IMR-90 (cell line): Measurements from ENCODE around the gene IFNA13. TPM values are rescaled to one million over a fixed set of nuclear protein-coding genes. Genes with fewer than 3 reads are reported as not detected.

Experiments
- ATAC-seq: fragments of 200-7000 bp; cut with Tn5 transposase; 2 replicates; pipeline ENCODE4 v1.9.1; 2020; ENCODE audit warnings: low read depth, mild to moderate bottlenecking, moderate library complexity
- BruUV-seq: library from RNA; stranded (reverse); fragments of 400-500 nt; replicated peaks from 2 replicates; lab custom pipeline; 2021; lab: Mats Ljungman, UMichigan
- CTCF ChIA-PET: fragments of 300-600 bp; formaldehyde crosslinking; extraction: SDS; loops from one replicate; lab custom pipeline; 2021; ENCODE audit warnings: antibody characterized with exemption; lab: Yijun Ruan, JAX
- POLR2A ChIA-PET: fragments of 300-600 bp; sonication (Branson Sonifier 250); formaldehyde crosslinking; loops from one replicate; lab custom pipeline; 2022; ENCODE audit warnings: antibody characterized with exemption; ENCODE audit not compliant: unreplicated experiment; lab: Charles Lee
- DNase-seq: peaks from one replicate; pipeline ENCODE4 v3.0.0; 2013
- H2AFZ ChIP-seq: replicated peaks from 2 replicates; pipeline ENCODE3; 2013; ENCODE audit warnings: low read length, mild to moderate bottlenecking; ENCODE audit not compliant: poor library complexity
- H2AK5ac ChIP-seq: 2 replicates; pipeline ENCODE4 v1.6.1; 2013; ENCODE audit warnings: low read depth, low read length, inconsistent platforms
- H2AK9ac ChIP-seq: replicated peaks from 2 replicates; pipeline ENCODE3; 2013; ENCODE audit warnings: mild to moderate bottlenecking, low read depth, low read length, moderate library complexity; ENCODE audit not compliant: poor library complexity
- H2BK120ac ChIP-seq: 2 replicates; pipeline ENCODE4 v1.6.1; 2013; ENCODE audit warnings: low read depth, low read length, inconsistent platforms
- H2BK15ac ChIP-seq: 3 replicates; pipeline ENCODE4 v1.6.1; 2013; ENCODE audit warnings: low read depth, low read length, inconsistent platforms
- H2BK20ac ChIP-seq: 2 replicates; pipeline ENCODE4 v1.6.1; 2013; ENCODE audit warnings: low read depth, mild to moderate bottlenecking, inconsistent platforms, low read length, moderate library complexity
- H2BK5ac ChIP-seq: 2 replicates; pipeline ENCODE4 v1.6.1; 2013; ENCODE audit warnings: mild to moderate bottlenecking, low read depth, low read length, inconsistent platforms; ENCODE audit not compliant: poor library complexity, severe bottlenecking
- H3K14ac ChIP-seq: replicated peaks from 2 replicates; pipeline ENCODE4 v1.6.1; 2013; ENCODE audit warnings: low read depth, low read length, inconsistent platforms
- H3K18ac ChIP-seq: 2 replicates; pipeline ENCODE4 v1.6.1; 2013; ENCODE audit warnings: low read depth, low read length, control low read depth
- H3K23ac ChIP-seq: 2 replicates; pipeline ENCODE4 v1.6.1; 2013; ENCODE audit warnings: low read depth, low read length, inconsistent platforms
- H3K27ac ChIP-seq: 2 replicates; pipeline ENCODE4 v1.5.1; 2013; ENCODE audit warnings: mild to moderate bottlenecking, control low read depth, low read length; ENCODE audit not compliant: insufficient read depth
- H3K27me3 ChIP-seq: 2 replicates; pipeline ENCODE4 v1.6.1; 2013; ENCODE audit warnings: low read length; ENCODE audit not compliant: control insufficient read depth, insufficient read depth
- H3K36me3 ChIP-seq: 2 replicates; pipeline ENCODE4 v1.6.1; 2013; ENCODE audit warnings: low read length, mixed read lengths; ENCODE audit not compliant: control insufficient read depth, insufficient read depth
- H3K4ac ChIP-seq: 2 replicates; pipeline ENCODE4 v1.6.1; 2013; ENCODE audit warnings: low read depth, low read length, inconsistent platforms
- H3K4me1 ChIP-seq: 2 replicates; pipeline ENCODE4 v1.6.1; 2013; ENCODE audit warnings: low read length, mixed read lengths; ENCODE audit not compliant: control insufficient read depth, insufficient read depth
- H3K4me2 ChIP-seq: 2 replicates; pipeline ENCODE4 v1.6.1; 2013; ENCODE audit warnings: low read depth, mild to moderate bottlenecking, control low read depth, low read length, moderate library complexity
- H3K4me3 ChIP-seq: 2 replicates; pipeline ENCODE4 v1.5.1; 2013; ENCODE audit warnings: low read depth, mild to moderate bottlenecking, control low read depth, low read length, moderate library complexity; ENCODE audit not compliant: insufficient read depth
- H3K56ac ChIP-seq: 2 replicates; pipeline ENCODE4 v1.6.1; 2013; ENCODE audit warnings: low read length, inconsistent platforms; ENCODE audit not compliant: insufficient read depth; ENCODE audit errors: extremely low read depth
- H3K79me1 ChIP-seq, 2 experiments: 2 replicates each; pipeline ENCODE4 v1.6.1; 2013; ENCODE audit warnings: low read length in 2 of 2, inconsistent platforms in 1 of 2, low read depth in 1 of 2
- H3K9ac ChIP-seq: 2 replicates; pipeline ENCODE4 v1.6.1; 2013; ENCODE audit warnings: low read depth, low read length, control low read depth
- H3K9me1 ChIP-seq: 2 replicates; pipeline ENCODE4 v1.6.1; 2013; ENCODE audit warnings: low read length, inconsistent platforms; ENCODE audit not compliant: insufficient read depth
- H3K9me3 ChIP-seq: 2 replicates; pipeline ENCODE4 v1.6.1; 2013; ENCODE audit warnings: low read length; ENCODE audit not compliant: control insufficient read depth, insufficient read depth
- H4K20me1 ChIP-seq: 2 replicates; pipeline ENCODE4 v1.6.1; 2013; ENCODE audit warnings: low read length, inconsistent platforms; ENCODE audit not compliant: insufficient read depth
- H4K5ac ChIP-seq: 2 replicates; pipeline ENCODE4 v1.6.1; 2013; ENCODE audit warnings: mild to moderate bottlenecking, low read depth, low read length, control low read depth
- H4K8ac ChIP-seq, 2 experiments: 2 replicates each; pipeline ENCODE4 v1.6.1; 2013; ENCODE audit warnings: low read depth in 2 of 2, low read length in 2 of 2, control low read depth in 1 of 2, inconsistent platforms in 1 of 2
- H4K91ac ChIP-seq: 2 replicates; pipeline ENCODE4 v1.6.1; 2013; ENCODE audit warnings: low read depth, low read length, inconsistent platforms; ENCODE audit not compliant: insufficient read depth
- BHLHE40 ChIP-seq: fragments of 150-350 bp; IDR thresholded peaks from 2 replicates; pipeline ENCODE4 v1.6.1; 2016; ENCODE audit warnings: mild to moderate bottlenecking, low read depth, low read length
- CEBPB ChIP-seq: IDR thresholded peaks from 2 replicates; pipeline ENCODE4 v1.6.1; 2012; ENCODE audit warnings: low read depth, low read length, improper control_type of control experiment
- CHD1 ChIP-seq: IDR thresholded peaks from 2 replicates; pipeline ENCODE4 v1.6.1; 2012; ENCODE audit warnings: low read depth, low read length, improper control_type of control experiment
- FOS ChIP-seq: fragments of 150-350 bp; IDR thresholded peaks from 2 replicates; pipeline ENCODE4 v1.6.1; 2016; ENCODE audit warnings: low read depth, low read length
- MAZ ChIP-seq: IDR thresholded peaks from 2 replicates; pipeline ENCODE4 v1.6.1; 2012; ENCODE audit warnings: low read depth, mild to moderate bottlenecking, low read length, improper control_type of control experiment, moderate library complexity, borderline replicate concordance
- MXI1 ChIP-seq: IDR thresholded peaks from 2 replicates; pipeline ENCODE4 v1.6.1; 2012; ENCODE audit warnings: low read depth, mild to moderate bottlenecking, low read length, moderate library complexity, borderline replicate concordance
- NFE2L2 ChIP-seq: fragments of 150-350 bp; IDR thresholded peaks from 2 replicates; pipeline ENCODE4 v1.6.1; 2016; ENCODE audit warnings: low read depth, mild to moderate bottlenecking, low read length
- POLR2A ChIP-seq: IDR thresholded peaks from 2 replicates; pipeline ENCODE4 v1.6.1; 2012; ENCODE audit warnings: mild to moderate bottlenecking, low read depth, low read length
- RCOR1 ChIP-seq: IDR thresholded peaks from 2 replicates; pipeline ENCODE4 v1.6.1; 2012; ENCODE audit warnings: mild to moderate bottlenecking, low read length, improper control_type of control experiment; ENCODE audit not compliant: insufficient replicate concordance
- RFX5 ChIP-seq: IDR thresholded peaks from 2 replicates; pipeline ENCODE4 v1.8.0; 2012; ENCODE audit warnings: low read depth, mild to moderate bottlenecking, low read length, moderate library complexity
- SMC3 ChIP-seq: fragments of 150-350 bp; IDR thresholded peaks from 2 replicates; pipeline ENCODE4 v1.6.1; 2016; ENCODE audit warnings: low read depth, mild to moderate bottlenecking, antibody characterized with exemption, low read length, moderate library complexity
- WGBS, 2 experiments: methylation state at CpG; one replicate each; pipeline versions ENCODE4 v1.1.5 to v1.1.7; 2013; ENCODE audit warnings: missing lambda C conversion rate in 2 of 2; ENCODE audit not compliant: insufficient read length in 1 of 2; ENCODE audit errors: extremely low coverage in 2 of 2; 5-methylcytosine and 5-hydroxymethylcytosine counted together
- dilution Hi-C: fragments of 300-500 bp; cut with HindIII; formaldehyde crosslinking; loops from one replicate; pipeline ENCODE4 v1.14.3; 2018; ENCODE audit warnings: low sequenced_read_pairs; ENCODE audit not compliant: unreplicated experiment
- in situ Hi-C: fragments of 300-500 bp; cut with MboI; formaldehyde crosslinking; loops from 3 replicates; pipeline ENCODE4 v1.14.3; 2019; ENCODE audit warnings: low sequenced_read_pairs, inconsistent platforms, mixed read lengths
- intact Hi-C: fragments of 100-400 bp; cut with micrococcal nuclease; formaldehyde crosslinking; loops from 2 replicates; pipeline ENCODE4 v1.10.0; 2022
- polyA plus RNA-seq, 3 experiments: library from polyadenylated mRNA; depleted of rRNA; stranded (reverse); fragments of >200 nt; gene quantifications; 2 replicates each; pipeline ENCODE4 v1.2.3, GENCODE V29; 2012; ENCODE audit warnings: low replicate concordance in 1 of 3
- total RNA-seq: library from RNA; depleted of rRNA; stranded (reverse); fragments of >200 nt; gene quantifications from 2 replicates; pipeline ENCODE4 v1.2.3, GENCODE V29; 2012
- TF ChIP-seq, protein P1 (sequence below): fragments of 150-350 bp; IDR thresholded peaks from 2 replicates; pipeline ENCODE4 v1.6.1; 2017; ENCODE audit warnings: mild to moderate bottlenecking, antibody characterized with exemption, low read length, low read depth
- TF ChIP-seq, protein P2 (sequence below): conservative IDR thresholded peaks from 2 replicates; pipeline ENCODE4 v1.5.1; 2012; ENCODE audit warnings: mild to moderate bottlenecking, low read depth, low read length, improper control_type of control experiment
- TF ChIP-seq, protein P3 (sequence below): fragments of 150-350 bp; IDR thresholded peaks from 2 replicates; pipeline ENCODE4 v1.6.1; 2016; ENCODE audit warnings: low read depth, mild to moderate bottlenecking, low read length, moderate library complexity, borderline replicate concordance

IFNA13 gene
- total and polyA plus RNA-seq, 2 of the 4 experiments (the other 2 are of a cell fraction): not detected

- H4K8ac ChIP-seq: no peak overlapping the region
- dilution Hi-C loops: no loop called here
- H2AFZ ChIP-seq: no peak overlapping the region
- H3K18ac ChIP-seq: no peak overlapping the region
- no peak overlapping the region for H2BK5ac ChIP-seq
- no peak overlapping the region for H3K27ac ChIP-seq
- H3K79me1 ChIP-seq: peaks cover 0 to 38% of the 10 kb centered on the region in 2 experiments; a peak in 2 of 4 replicates
- peak overlapping the region; percentile 5; the same call in 1 of the 2 replicates for H3K4me3 ChIP-seq
- H3K56ac ChIP-seq: no peak overlapping the region
- BruUV-seq: TSS peak; percentile 28
- DNase-seq (no peak), ATAC-seq (no peak)
- no CpG with 5 or more reads among the region's 2 CpGs for WGBS, 2 experiments
- H3K9me1 ChIP-seq: peaks cover 7% of the 10 kb centered on the region
- H4K20me1 ChIP-seq: peaks cover 42% of the 10 kb centered on the region
- in situ Hi-C loops: loop anchor here (25.0 kb wide), 2 partner anchors 329 to 679 kb away; partner anchors contain the start of gene CDKN2B
- no peak overlapping the region for H3K9ac ChIP-seq
- peaks cover 11% of the 10 kb centered on the region for H3K36me3 ChIP-seq
- H4K91ac ChIP-seq: no peak overlapping the region
- H2AK9ac ChIP-seq: no peak overlapping the region
- no peaks in the 10 kb centered on the region for H3K27me3 ChIP-seq
- intact Hi-C loops: loop anchor here (10.0 kb wide), 1 partner anchor 222 kb away; no protein-coding TSS in a partner anchor
- TF ChIP-seq POLR2A (no peak), SMC3 (no peak), MXI1 (no peak), NFE2L2 (no peak), BHLHE40 (no peak), FOS (no peak), RCOR1 (no peak), MAZ (no peak), RFX5 (no peak), CHD1 (no peak), CEBPB (no peak)
- TF ChIP-seq, protein P1, sequence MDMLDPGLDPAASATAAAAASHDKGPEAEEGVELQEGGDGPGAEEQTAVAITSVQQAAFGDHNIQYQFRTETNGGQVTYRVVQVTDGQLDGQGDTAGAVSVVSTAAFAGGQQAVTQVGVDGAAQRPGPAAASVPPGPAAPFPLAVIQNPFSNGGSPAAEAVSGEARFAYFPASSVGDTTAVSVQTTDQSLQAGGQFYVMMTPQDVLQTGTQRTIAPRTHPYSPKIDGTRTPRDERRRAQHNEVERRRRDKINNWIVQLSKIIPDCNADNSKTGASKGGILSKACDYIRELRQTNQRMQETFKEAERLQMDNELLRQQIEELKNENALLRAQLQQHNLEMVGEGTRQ: no peak
- TF ChIP-seq, protein P2, sequence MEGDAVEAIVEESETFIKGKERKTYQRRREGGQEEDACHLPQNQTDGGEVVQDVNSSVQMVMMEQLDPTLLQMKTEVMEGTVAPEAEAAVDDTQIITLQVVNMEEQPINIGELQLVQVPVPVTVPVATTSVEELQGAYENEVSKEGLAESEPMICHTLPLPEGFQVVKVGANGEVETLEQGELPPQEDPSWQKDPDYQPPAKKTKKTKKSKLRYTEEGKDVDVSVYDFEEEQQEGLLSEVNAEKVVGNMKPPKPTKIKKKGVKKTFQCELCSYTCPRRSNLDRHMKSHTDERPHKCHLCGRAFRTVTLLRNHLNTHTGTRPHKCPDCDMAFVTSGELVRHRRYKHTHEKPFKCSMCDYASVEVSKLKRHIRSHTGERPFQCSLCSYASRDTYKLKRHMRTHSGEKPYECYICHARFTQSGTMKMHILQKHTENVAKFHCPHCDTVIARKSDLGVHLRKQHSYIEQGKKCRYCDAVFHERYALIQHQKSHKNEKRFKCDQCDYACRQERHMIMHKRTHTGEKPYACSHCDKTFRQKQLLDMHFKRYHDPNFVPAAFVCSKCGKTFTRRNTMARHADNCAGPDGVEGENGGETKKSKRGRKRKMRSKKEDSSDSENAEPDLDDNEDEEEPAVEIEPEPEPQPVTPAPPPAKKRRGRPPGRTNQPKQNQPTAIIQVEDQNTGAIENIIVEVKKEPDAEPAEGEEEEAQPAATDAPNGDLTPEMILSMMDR: no peak
- TF ChIP-seq, protein P3, sequence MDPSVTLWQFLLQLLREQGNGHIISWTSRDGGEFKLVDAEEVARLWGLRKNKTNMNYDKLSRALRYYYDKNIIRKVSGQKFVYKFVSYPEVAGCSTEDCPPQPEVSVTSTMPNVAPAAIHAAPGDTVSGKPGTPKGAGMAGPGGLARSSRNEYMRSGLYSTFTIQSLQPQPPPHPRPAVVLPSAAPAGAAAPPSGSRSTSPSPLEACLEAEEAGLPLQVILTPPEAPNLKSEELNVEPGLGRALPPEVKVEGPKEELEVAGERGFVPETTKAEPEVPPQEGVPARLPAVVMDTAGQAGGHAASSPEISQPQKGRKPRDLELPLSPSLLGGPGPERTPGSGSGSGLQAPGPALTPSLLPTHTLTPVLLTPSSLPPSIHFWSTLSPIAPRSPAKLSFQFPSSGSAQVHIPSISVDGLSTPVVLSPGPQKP: no peak
- no peak overlapping the region for H2BK20ac ChIP-seq
- H3K4ac ChIP-seq: no peak overlapping the region
- POLR2A ChIA-PET: no interaction called here
- H2BK120ac ChIP-seq: no peak overlapping the region
- no peak overlapping the region for H2BK15ac ChIP-seq
- peaks cover 7% of the 10 kb centered on the region for H3K4me1 ChIP-seq
- no peak overlapping the region for H3K14ac ChIP-seq
- H2AK5ac ChIP-seq: no peak overlapping the region
- CTCF ChIA-PET: interaction anchor here (0.8 kb wide), 1 partner anchor 13 kb away, joined by 5 read pairs; no protein-coding TSS in a partner anchor
- peak overlapping the region; percentile 96 for H3K4me2 ChIP-seq
- H3K23ac ChIP-seq: peak overlapping the region; percentile 68; the same call in 1 of the 2 replicates
- H3K9me3 ChIP-seq: no peaks in the 10 kb centered on the region
- H4K5ac ChIP-seq: no peak overlapping the region
Measured at GRCh38 chr9:21333226-21333625, 34.6 kb downstream of the IFNA13 start.
